GM18868 (cell line): ENCODE data around the gene DKKL1.

ENCODE experiments used
- ATAC-seq: cut with Tn5 transposase; IDR thresholded peaks from one replicate; pipeline ENCODE4 v1.9.1; 2021; ENCODE audit warnings: mild to moderate bottlenecking, moderate library complexity; ENCODE audit not compliant: unreplicated experiment

The DKKL1 gene

GRCh38 chr19:49391581-49392399, 28.1 kb downstream of the DKKL1 start:
- no peak for ATAC-seq

- no peak for ATAC-seq
Measured at GRCh38 chr19:49393881-49394280, 30.2 kb downstream of the DKKL1 start.

- no peak for ATAC-seq
Measured at GRCh38 chr19:49395581-49396407, 32.1 kb downstream of the DKKL1 start.

GRCh38 chr19:49396738-49397505, 33.2 kb downstream of the DKKL1 start:
- ATAC-seq, result no peak

- ATAC-seq, result no peak
Measured at GRCh38 chr19:49398001-49398615, 34.4 kb downstream of the DKKL1 start.

- no peak for ATAC-seq
Measured at GRCh38 chr19:49398931-49399330, 35.3 kb downstream of the DKKL1 start.

- no peak for ATAC-seq
Measured at GRCh38 chr19:49400029-49400428, 36.4 kb downstream of the DKKL1 start.

GRCh38 chr19:49403404-49404187, 39.9 kb downstream of the DKKL1 start:
- ATAC-seq, result no peak

GRCh38 chr19:49407079-49407478, 43.4 kb downstream of the DKKL1 start:
- no peak for ATAC-seq

GRCh38 chr19:49407482-49408015, 43.9 kb downstream of the DKKL1 start:
- ATAC-seq, result no peak

GRCh38 chr19:49408816-49409440, 45.3 kb downstream of the DKKL1 start:
- ATAC-seq, result no peak

GRCh38 chr19:49409441-49410029, 45.9 kb downstream of the DKKL1 start:
- no peak for ATAC-seq

- ATAC-seq, result no peak
Measured at GRCh38 chr19:49411681-49412326, 48.1 kb downstream of the DKKL1 start.

- no peak for ATAC-seq
Measured at GRCh38 chr19:49413348-49413747, 49.7 kb downstream of the DKKL1 start.

- no peak for ATAC-seq
Measured at GRCh38 chr19:49414256-49414655, 50.6 kb downstream of the DKKL1 start.

GRCh38 chr19:49415102-49415809, 51.6 kb downstream of the DKKL1 start:
- ATAC-seq, result peak; percentile 39

GRCh38 chr19:49415810-49416200, 52.1 kb downstream of the DKKL1 start:
- no peak for ATAC-seq

- no peak for ATAC-seq
Measured at GRCh38 chr19:49417088-49417487, 53.4 kb downstream of the DKKL1 start.
